GM12891 (cell line): ENCODE measurements around the gene PARD3.

Source experiments
- PAX5 ChIP-seq: IDR thresholded peaks from 2 replicates; pipeline ENCODE4 v1.6.1; 2011; ENCODE audit warnings: low read length, moderate library complexity, mild to moderate bottlenecking; ENCODE audit not compliant: insufficient read depth, severe bottlenecking
- POLR2A ChIP-seq: IDR thresholded peaks from 2 replicates; pipeline ENCODE4 v1.6.1; 2011; ENCODE audit warnings: low read depth, low read length, control low read depth
- POLR2AphosphoS5 ChIP-seq: IDR thresholded peaks from 2 replicates; pipeline ENCODE4 v1.6.1; 2011; ENCODE audit warnings: low read depth, low read length, control low read depth

GRCh38 chr10:34372509-34372908, 442.6 kb downstream of the PARD3 start:
- TF ChIP-seq POLR2AphosphoS5 (no peak), PAX5 (no peak), POLR2A (no peak)
